OCI-M2 (cell line): ENCODE measurements around the gene MCRIP2.

Experiments used
- DNase-seq: peaks from one replicate; lab custom pipeline; 2025; ENCODE audit not compliant: unreplicated experiment; lab: John Stamatoyannopoulos, UW

MCRIP2 gene

GRCh38 chr16:631808-632358 lies 9.7 kb upstream of the MCRIP2 start:
- no peak for DNase-seq

GRCh38 chr16:632486-633335 lies 8.9 kb upstream of the MCRIP2 start:
- DNase-seq: no peak

DNA sequence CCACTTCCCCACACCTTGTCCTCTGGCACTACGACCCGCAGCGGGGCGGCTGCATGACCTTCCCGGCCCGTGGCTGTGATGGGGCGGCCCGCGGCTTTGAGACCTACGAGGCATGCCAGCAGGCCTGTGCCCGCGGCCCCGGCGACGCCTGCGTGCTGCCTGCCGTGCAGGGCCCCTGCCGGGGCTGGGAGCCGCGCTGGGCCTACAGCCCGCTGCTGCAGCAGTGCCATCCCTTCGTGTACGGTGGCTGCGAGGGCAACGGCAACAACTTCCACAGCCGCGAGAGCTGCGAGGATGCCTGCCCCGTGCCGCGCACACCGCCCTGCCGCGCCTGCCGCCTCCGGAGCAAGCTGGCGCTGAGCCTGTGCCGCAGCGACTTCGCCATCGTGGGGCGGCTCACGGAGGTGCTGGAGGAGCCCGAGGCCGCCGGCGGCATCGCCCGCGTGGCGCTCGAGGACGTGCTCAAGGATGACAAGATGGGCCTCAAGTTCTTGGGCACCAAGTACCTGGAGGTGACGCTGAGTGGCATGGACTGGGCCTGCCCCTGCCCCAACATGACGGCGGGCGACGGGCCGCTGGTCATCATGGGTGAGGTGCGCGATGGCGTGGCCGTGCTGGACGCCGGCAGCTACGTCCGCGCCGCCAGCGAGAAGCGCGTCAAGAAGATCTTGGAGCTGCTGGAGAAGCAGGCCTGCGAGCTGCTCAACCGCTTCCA lies 8.1 kb upstream of the MCRIP2 start:
- no peak for DNase-seq

DNA sequence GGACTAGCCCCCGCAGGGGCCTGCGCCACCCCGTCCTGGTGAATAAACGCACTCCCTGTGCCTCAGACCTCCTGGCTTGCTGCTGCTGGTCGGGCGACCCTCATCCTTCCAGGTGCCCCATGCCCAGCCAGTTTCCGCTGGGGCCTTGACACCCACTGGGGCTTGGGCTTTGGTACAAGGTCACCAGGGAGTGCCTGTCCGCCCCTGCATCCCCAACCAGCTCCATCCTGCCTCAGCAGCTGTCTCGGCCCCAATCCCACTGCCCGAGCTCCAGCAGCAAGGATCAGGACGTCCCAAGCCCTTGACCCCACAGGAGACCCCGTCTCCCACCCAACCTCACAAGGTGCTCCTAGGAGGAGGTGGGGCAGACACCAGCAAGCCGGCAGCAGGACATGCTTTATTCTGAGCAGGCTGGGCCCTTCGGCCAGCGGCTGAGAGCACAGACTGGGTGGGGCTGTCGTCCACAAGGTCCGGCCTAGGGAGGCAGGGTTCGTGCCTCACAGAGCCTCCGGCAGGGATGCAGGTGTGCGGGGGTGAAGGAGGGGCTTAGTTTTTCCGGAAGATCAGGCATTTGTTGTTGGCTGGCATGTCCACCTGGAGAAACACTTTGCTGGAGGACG lies 7.5 kb upstream of the MCRIP2 start:
- no peak for DNase-seq

DNA sequence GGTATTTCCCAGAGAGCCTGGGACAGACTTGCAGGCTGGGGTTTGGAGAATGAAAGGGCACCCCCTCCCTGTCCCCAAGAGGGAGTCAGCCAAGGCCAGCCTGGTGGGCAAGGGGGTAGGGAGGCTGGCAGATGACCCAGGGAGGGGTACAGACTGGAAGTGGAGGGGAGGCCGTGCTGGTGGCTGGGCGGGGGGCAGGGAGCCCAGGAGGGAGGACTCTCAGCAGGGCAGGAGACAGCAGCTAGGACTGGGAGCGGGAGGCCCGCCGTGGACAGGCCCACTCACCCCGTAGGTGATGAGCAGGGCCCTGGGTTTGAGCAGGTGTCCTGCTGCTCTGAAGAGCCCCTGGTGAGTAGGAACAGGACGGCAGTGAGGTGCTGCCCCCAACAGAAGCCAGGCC lies 6.6 kb upstream of the MCRIP2 start:
- no peak for DNase-seq

GRCh38 chr16:635573-636205 lies 5.9 kb upstream of the MCRIP2 start:
- no peak for DNase-seq

DNA sequence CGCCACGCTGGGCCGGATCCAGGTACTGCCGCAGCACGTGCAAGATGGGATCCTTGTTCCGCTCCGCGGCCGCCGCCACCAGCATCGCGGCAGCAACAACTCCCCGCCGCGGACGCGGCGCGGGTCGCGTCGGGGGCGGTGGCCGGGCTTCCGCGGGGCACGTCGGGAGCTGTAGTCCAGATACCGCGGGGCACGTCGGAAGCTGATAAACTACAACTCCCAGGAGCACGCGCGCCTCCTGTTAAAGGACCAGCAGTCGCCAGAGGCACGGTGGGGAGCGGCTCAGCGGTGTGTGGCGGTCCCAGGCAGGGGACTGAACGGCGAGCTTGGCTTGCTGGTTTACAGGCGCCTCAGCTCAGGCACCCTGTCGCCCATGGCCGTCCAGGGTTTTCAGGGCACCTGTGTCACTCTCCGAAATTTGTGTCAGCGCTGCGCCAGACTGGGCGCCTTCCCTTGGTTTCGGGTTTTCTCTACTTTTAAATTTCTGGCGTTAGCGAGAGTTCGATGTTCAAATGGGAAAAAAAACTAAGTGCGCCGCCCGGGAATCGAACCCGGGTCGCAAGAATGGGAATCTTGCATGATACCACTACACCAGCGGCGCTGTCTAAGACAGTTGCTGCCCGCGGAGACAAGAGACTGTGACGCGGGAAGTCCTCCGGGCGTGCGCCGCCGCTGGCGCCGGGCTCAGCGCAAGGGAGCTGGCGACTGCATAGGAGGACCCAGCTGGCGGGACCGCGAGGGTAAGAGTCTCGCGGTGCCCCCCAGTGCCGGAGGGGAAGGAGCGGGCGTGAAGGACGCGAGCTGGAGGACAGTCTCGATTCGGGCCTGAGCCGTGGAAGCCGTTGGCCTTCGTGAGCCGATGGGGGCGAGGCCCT lies 5.2 kb upstream of the MCRIP2 start, which contains the start of gene METTL26:
TSS of gene METTL26 (minus strand) at position 100 of the 875 bp plus-strand sequence. CDS start at position 85, 15 bp downstream.
- peak; percentile 67 for DNase-seq

DNA sequence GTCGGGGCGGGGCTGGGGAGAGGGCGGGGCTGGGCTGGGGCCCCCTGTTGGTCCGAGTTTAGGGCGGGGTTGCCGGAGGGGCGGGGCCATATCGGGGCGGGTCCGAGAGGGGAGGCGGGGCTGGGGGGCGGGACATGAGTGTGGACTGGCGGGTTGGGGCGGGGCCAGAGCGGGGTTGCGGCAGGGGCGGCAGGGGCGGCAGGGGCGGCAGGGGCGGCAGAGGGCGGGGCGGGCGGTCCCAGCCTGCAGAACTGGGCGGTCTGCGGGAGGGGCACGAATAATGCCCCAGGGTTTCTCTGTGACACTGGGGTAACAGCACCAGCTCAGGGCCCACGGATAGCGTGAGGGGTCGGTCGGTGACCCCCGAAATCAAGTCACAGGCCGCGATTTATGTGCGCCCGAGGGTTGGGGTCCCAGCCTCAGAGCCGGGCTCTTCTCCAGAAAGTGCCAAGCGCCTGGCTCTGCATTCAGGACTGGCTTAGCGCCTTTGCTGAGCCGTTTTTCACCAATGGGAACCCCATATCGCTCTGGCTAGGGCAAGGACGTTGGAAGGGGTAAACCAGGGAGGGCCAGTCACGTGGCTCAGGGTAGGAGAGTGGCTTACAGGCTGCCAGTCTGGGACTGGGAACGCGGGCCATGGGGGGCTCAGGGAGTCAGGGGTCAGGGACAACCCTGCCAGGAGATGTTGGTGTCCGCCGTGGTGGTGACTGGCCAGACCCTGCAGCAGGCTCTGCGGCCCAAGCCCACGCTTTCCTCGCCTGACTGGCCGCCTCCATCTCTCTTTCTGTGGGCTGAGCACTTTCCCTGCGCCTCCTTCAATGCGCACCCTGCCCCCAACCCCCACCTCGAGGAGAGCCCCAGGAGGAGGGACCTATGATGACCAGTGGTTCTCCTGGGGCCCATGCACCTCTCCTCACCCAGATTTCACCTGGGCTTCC lies 4.3 kb upstream of the MCRIP2 start:
- no peak for DNase-seq

DNA sequence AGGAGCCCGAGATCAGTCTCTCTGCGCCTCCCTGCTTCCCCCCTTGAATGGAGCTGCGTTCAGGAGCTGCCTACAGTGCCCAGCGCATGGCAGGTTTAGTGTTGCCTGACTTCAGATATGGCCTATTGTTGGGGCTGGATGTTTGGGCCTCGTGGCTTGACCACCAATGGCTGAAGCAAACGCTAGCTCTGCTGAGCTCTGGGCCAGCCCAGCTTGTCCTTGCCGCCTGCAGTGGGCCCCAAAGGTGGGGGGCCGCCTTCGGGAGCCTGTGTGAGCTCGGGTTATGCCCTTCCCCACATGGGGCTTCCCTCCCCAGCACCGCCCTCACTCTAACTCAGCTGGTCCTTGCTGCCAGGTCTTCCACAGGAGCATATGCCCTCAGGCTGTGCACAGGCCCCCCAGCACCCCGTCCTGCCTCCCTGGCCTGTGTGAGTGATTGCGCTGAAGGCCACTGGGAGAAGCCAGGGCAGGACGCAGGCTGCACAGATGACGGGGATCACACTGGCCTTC lies 3.5 kb upstream of the MCRIP2 start:
- no peak for DNase-seq

GRCh38 chr16:638836-639235 lies 2.8 kb upstream of the MCRIP2 start:
- DNase-seq: no peak

GRCh38 chr16:640614-641013 lies 1.0 kb upstream of the MCRIP2 start:
- no peak for DNase-seq

DNA sequence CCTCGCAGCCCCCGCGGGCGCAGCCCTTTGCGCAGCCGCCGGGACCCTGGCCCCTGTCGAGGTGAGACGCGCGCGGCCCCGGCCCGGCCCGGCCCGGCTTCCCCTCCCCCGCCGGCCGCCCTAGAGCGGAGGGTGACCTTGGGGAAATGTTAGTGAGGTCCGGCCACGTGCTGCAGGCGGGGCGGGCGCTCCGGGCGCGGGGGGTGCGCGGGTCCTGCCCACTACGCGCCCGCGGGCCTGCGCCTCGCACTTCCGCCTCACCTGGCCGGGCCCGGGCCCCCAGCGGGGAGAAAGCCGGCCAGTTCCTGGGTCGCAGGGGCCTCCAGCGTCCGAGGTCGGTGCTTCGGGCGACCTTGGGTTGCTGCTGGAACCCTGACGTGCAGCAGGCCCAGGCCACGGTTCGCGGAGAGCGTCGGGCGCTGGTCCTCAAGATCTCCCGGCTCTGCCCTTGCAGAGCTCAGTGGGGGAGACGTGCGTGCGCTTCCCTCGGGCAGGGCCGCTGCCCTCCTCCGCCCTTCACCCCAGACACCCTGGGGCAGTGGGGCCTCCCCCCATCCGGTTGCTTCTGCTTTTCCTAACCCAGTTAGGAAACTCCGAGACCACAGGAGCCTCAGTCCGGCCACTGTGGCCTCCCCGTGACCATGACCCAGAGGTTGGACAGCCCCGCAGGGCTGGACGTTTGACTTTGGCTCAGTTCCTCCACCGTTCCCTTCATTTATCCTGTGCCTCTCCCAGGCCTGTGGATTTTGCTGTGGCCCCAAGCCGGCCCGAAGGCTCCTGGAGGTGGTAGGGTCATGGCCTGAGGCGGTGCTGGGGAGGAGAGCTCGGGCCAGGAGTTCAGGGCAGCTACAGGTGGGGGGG lies 791 bp downstream of the MCRIP2 start:
- DNase-seq: no peak

GRCh38 chr16:643050-643368 lies 1.4 kb downstream of the MCRIP2 start:
- no peak for DNase-seq

GRCh38 chr16:644556-644955 lies 2.9 kb downstream of the MCRIP2 start:
- DNase-seq: no peak

- DNase-seq: no peak
These were observed 4.4 kb downstream of the MCRIP2 start for GRCh38 chr16:645852-646678.

DNA sequence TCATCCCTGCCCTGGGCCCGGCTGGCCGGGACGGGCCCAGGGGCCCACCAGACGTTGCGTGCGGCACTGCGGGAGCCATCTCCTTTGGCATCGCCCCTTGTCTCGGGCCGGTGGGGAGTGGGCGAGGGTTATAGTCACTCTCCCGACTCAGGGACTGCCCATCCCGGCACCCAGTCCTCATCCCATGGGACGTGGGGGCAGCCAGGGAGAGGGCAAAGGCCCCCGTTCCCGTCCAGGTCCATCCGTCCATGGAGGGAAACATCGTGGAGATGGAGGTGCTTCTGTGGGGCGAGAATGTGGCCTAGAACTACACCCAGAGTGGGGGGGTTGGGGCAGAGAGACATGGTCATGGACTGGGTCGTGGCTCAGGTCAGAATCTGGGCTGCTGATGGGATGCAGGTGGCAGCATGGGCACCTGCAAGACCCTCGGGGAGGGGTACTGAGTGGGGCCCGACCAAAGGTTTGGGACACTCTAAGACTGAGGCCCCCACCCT lies 5.1 kb downstream of the MCRIP2 start:
- DNase-seq: no peak
